ENCODE measurements around the gene PLAU.
A peak's percentile ranks its signal among the peaks of the same experiment; 100 is the strongest.
"Not testable (repeated sequence)": the region's sequence is repeated elsewhere in the genome, so short reads cannot be mapped to it uniquely, and the experiment has no call there.

The PLAU gene

GRCh38 chr10:73898730-73899410 is 12.1 kb upstream of the PLAU start:
- DNase-seq (ENCODE audit: low read depth): peak; percentile 82

- peak; percentile 99 for DNase-seq (ENCODE audit: low read depth)
These were observed 11.5 kb upstream of the PLAU start for GRCh38 chr10:73899423-73899822.

- no peak for DNase-seq (ENCODE audit: low read depth)
These were observed 10.9 kb upstream of the PLAU start for GRCh38 chr10:73900064-73900463.

GRCh38 chr10:73901261-73901660 is 9.7 kb upstream of the PLAU start:
- DNase-seq (ENCODE audit: low read depth): no peak

- no peak for DNase-seq (ENCODE audit: low read depth)
These were observed 8.6 kb upstream of the PLAU start for GRCh38 chr10:73902351-73902750.

- DNase-seq (ENCODE audit: low read depth): peak; percentile 65
These were observed 5.5 kb upstream of the PLAU start for GRCh38 chr10:73905256-73906020.

GRCh38 chr10:73906524-73907447 is 4.1 kb upstream of the PLAU start:
- peak; percentile 99 for DNase-seq (ENCODE audit: low read depth)

GRCh38 chr10:73907841-73908517 is 3.0 kb upstream of the PLAU start:
- DNase-seq (ENCODE audit: low read depth): peak; percentile 70

GRCh38 chr10:73908853-73909539 is 1.9 kb upstream of the PLAU start:
- peak; percentile 100 for DNase-seq (ENCODE audit: low read depth)

GRCh38 chr10:73909540-73910115 is 1.3 kb upstream of the PLAU start:
- DNase-seq (ENCODE audit: low read depth): no peak

GRCh38 chr10:73910401-73910763 is 550 bp upstream of the PLAU start:
- peak; percentile 58 for DNase-seq (ENCODE audit: low read depth)

GRCh38 chr10:73911553-73912004 is 647 bp downstream of the PLAU start:
- peak; percentile 58 for DNase-seq (ENCODE audit: low read depth)

GRCh38 chr10:73914036-73914435 is 3.1 kb downstream of the PLAU start:
- DNase-seq (ENCODE audit: low read depth): peak; percentile 27

- DNase-seq (ENCODE audit: low read depth): peak; percentile 38
These were observed 4.4 kb downstream of the PLAU start for GRCh38 chr10:73915206-73915851.

GRCh38 chr10:73916761-73917470 is 6.0 kb downstream of the PLAU start:
- peak; percentile 69 for DNase-seq (ENCODE audit: low read depth)

GRCh38 chr10:73917566-73918305 is 6.8 kb downstream of the PLAU start:
- peak; percentile 85 for DNase-seq (ENCODE audit: low read depth)

- not testable (repeated sequence) for DNase-seq (ENCODE audit: low read depth)
These were observed 8.5 kb downstream of the PLAU start for GRCh38 chr10:73919481-73919880.

- peak; percentile 32 for DNase-seq (ENCODE audit: low read depth)
These were observed 9.2 kb downstream of the PLAU start for GRCh38 chr10:73920089-73920488.
